Inflammatory macrophage (primary cell): ENCODE measurements around the gene SPCS3.

Experiments used
- DNase-seq, 2 donors: peaks; one replicate each; pipeline ENCODE4 v3.0.0-alpha.2; 2020 to 2022

The SPCS3 gene

GRCh38 chr4:176350671-176351070 is 30.9 kb downstream of the SPCS3 start:
- DNase-seq, result no peak

- no peak for DNase-seq
Measured at GRCh38 chr4:176354884-176355283, 35.1 kb downstream of the SPCS3 start.

GRCh38 chr4:176357359-176358082 is 37.8 kb downstream of the SPCS3 start:
- DNase-seq, result no peak

GRCh38 chr4:176358083-176358469 is 38.3 kb downstream of the SPCS3 start:
- no peak for DNase-seq

- DNase-seq, result no peak
Measured at GRCh38 chr4:176359590-176359989, 39.8 kb downstream of the SPCS3 start.

- DNase-seq, result no peak
Measured at GRCh38 chr4:176360446-176360845, 40.7 kb downstream of the SPCS3 start.

- DNase-seq, result no peak
Measured at GRCh38 chr4:176363072-176363471, 43.3 kb downstream of the SPCS3 start.

- DNase-seq, result no peak
Measured at GRCh38 chr4:176367771-176368465, 48.2 kb downstream of the SPCS3 start.

GRCh38 chr4:176376032-176376614 is 56.4 kb downstream of the SPCS3 start:
- DNase-seq, result no peak

GRCh38 chr4:176377780-176378179 is 58.0 kb downstream of the SPCS3 start:
- DNase-seq, result no peak

GRCh38 chr4:176380352-176381157 is 60.8 kb downstream of the SPCS3 start:
- DNase-seq, result no peak
